GM18526 (cell line): ENCODE results near the gene PLEKHG2.

ENCODE experiments used
- POLR2A ChIP-seq: IDR thresholded peaks from 3 replicates; pipeline ENCODE4 v1.6.1; 2011; ENCODE audit not compliant: insufficient read length; ENCODE audit errors: extremely low read depth

PLEKHG2 gene

DNA sequence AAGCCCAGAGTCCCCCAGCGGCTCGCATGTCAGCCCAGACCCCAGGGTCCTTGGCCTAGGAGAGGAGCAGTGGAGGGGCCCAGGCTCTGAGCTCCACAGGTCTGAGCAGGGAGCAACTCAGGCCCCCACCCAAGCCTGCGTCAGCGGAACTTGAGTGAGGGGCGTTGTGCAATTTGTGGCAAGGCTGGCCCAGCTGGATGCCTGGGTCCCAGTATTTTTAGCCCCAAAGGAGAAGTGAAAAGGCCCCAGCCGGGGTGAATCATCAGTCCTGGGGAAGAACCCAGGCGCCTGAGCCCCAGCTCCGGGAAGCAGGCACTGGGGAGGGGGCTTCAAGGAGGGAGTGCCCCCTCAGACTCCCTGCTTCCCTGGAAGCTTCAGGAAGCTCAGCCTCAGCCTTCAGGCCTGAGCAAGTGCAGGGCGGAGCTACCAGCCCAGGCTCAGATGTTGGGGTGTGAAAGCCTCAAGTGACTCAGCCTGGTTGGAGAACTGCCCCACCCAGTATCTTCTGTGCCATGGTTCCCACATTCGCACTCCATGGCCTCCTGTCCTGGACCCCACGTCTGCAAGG is 14.1 kb upstream of the PLEKHG2 start:
- peak; percentile 23 for TF ChIP-seq POLR2A

DNA sequence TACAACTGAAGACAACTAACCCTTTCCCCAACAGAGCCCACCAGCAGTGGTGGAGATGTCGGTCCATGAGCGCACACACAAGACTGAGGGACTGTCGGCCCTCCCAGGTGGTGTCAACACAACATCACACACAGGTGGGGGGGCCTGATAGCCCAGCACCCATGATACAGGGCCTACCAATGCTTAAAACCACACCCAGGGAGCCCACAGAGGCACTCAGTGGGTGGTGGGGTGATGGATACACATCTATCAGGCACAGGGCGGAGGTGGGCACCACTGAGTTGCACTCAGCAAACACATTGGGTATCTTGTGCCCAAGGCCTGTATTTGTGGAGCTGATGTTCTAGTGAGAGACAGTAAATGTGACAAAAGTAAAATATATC is 12.8 kb upstream of the PLEKHG2 start:
- TF ChIP-seq POLR2A = no peak

DNA sequence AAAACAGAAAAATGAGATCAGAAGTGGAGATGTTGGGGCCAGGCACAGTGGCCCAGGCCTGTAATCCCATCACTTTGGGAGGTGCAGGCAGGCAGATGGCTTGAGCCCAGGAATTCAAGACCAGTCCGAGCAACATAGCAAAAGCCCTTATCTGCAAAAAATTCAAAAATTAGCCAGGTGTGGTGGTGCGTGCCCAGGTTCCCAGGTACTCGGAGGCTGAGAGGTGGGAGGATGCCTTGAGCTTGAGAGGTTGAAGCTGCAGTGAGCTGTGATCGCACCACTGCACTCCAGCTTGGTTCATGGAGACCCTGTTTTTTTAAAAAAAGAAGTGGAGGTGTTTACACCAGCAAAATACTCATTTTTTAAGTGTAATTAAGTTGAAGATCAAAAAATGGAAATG is 12.4 kb upstream of the PLEKHG2 start:
- no peak for TF ChIP-seq POLR2A

DNA sequence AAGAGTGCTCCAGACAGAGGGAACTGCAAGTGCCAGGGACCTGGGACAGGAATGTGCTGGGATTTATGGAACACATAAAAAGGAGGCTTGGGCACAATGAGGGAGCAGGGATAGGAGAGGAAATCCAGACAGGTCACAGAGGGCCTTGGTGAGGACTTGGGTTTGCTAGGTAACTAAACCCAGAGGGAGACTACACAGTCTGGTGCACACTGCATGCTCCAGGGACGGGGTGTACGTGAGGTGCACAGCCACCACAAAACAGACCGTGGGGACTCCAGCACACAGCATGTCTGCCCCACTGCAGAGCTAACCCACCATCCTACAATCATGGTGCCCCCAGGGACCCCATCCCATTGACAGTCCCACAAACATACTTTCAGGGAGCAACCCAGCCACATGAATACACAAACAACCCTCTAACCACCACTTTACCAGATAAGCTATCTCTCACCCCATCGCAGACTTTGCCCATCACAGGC is 11.4 kb upstream of the PLEKHG2 start:
- no peak for TF ChIP-seq POLR2A

DNA sequence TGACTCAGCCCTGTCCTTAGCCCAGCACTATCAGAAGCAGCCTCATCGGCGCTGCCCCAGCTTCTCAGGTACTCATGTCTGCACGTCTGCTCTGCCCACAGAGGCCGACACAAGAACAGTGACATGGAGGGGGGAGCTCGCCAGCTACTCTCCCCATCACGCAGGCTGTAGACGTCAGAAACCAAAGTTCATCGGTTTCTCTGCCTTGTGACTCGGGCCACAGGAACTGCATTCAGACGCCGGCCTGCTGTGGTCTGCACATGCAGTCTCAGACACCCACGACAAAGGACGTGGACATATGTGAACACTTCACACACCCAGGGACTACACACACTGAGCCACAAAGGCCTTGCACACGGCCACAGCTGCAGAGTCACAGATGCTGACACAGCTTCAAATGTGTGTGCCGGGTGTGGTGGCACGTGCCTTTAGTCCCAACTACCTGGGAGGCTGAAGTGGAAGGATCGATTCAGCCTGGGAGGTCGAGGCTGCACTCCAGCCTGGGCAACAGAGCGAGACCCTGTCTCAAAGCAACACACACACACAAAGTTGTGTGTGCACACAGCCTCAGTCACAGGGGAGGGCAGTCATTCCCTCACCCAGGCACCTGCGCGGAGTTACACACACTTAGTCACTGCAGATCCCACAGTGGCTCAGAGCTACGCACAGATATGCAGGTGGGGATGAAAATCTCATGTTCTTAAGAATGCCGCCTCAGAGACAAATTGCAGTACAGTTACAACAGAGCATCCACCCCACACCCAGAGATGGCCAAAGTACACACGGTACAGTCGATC is 10.7 kb upstream of the PLEKHG2 start:
- peak; percentile 55 for TF ChIP-seq POLR2A

DNA sequence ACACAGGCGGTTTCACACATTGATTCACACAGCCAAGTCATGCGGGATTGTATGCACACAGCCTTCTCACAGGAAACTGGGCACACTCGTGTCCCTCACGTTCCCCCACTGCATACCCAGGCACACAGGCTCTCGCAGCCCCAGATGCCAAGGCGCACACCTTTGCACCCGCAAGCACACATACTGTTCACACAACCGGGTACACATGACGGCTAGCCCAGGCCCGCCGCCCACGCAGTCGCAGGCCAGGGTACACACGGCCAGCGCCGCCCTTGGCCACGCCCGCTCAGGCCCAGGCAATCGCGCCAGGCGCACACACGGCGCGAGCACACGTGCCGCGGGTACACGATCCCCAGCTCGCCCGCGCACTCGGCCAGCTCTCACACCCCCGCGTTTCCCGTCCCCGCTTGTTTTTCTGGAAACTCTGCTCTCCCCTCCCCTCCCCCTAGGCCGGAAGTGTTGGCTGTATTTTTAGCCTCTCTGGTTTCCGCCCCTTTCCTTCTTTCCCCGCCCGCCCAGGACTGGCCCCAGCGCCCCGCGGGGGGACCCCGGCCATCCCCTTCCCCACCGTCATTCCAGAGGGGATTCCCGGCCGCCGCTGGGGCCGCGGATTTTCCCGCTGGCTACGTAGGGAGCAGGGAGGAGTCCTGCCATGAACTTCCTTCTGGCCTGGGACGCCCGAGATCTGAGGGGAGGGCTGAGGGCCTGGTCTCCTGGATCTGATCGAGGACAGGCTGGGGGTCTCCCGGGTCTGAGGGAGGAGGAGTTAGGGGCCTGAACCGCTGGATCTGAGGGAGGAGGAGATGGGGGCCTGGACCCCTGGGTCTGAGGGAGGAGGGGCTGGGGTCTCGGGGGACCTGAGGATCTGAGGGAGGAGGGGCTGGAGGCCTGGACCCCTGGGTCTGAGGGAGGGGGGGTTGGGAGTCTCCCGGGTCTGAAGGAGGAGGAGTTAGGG is 9.8 kb upstream of the PLEKHG2 start:
- TF ChIP-seq POLR2A = peak; percentile 60

DNA sequence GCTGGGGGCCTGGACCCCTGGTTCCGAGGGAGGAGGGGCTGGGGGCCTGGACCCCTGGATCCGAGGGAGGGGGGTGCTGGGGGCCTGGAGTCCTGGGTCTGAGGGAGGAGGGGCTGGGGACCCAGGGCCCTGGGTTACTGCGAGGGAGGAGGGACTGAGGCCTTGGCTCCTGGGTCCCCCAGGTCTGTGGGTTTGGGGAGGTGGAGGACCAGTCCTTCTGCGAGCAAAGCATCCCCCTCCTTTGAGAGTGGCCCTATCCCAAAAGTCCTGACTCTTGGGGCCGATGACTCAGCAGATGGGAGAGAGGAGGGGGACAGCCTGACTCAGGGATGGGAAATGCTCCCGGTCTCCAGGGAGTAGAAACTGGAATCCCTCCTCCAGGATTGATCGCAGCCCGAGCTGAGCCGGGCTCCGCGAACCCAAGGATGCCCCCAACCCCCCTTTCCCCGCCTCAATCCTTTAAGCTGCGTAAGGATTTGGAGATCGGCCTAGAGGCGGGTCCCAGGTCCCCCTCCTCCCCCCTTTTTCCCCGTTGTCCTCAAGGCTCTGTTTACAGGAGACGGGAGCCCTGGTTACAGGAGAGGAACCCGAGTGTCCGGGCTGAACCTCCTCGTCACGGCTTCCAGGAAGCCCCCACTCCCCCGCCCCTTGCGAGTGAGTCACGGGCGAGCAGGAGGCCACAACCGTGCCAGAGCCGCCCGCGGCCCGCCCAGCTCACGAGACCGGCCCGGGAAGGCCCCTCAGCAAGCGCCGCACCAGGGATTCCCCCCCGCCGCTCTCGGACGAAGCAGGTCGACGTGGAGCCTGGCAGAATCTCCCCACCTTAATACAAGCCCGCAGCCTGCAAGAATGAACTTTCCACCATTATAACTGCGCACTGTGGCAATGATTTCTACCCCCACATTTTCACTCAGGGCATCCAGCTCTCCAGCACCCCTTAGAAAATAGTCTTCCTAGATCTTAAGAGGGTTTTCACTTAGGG is 8.8 kb upstream of the PLEKHG2 start:
- peak; percentile 53 for TF ChIP-seq POLR2A

DNA sequence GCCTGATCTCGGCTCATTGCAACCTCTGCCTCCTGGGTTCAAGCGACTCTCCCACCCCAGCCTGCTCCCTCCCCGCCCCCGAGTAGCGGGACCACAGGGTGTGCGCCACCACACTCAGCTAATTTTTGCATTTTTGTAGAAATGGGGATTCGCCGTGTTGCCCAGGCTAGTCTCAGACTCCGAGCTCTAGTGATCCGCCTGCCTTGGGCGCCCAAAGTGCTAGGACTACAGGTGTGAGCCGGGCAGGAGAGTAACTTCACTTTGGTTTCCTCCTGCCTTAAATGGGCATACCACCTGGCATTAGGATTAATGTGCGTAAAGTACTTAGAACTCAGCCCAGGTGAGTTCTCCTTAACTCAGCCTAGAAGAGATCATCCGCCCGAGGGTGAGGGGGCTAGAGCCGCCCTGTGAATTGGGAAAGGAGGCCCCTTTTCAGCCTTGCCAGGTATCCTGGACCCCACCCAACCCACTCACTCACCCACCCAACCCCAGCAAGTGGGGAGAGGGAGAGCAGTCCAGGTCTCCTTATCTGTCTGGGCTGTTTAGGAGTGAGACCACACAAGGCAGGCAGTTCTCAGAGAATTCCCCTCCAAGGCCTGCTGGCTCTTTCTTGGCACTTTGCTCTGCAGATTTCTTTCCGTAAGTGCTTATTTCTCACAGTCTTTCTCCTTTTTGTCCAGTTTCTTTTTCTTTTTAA is 7.1 kb upstream of the PLEKHG2 start:
- peak; percentile 10 for TF ChIP-seq POLR2A

DNA sequence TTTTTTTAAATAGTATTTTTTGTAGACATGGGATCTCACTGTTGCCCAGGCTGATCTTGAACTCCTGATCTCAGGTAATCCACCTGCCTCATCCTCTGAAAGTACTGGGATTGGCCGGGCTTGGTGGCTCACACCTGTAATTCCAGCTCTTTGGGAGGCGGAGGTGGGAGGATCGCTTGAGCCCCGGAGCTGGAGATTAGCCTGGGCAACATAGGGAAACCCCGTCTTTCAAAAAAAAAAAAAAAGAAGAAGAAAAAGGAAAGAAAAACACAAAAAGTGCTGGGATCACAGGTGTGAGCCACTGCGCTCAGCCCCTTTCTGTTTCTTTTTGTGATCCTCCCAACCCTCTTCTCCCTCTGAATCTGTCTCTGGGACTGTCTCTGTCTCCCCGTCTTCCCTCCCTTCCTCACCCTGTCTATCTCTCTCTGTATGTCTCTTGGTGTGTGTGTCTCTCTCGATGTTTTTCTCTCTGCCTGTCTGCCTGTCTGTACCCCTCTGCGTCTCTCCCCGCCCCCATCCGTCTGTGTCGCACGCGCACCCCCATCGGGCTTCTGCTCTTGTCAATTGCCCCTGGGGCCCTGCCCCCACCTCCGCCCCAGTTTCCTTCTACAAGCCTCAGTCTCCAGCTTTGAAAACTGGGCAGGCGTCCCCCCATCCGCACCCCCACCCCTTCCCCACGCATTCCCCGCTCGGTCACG is 6.4 kb upstream of the PLEKHG2 start:
- no peak for TF ChIP-seq POLR2A

DNA sequence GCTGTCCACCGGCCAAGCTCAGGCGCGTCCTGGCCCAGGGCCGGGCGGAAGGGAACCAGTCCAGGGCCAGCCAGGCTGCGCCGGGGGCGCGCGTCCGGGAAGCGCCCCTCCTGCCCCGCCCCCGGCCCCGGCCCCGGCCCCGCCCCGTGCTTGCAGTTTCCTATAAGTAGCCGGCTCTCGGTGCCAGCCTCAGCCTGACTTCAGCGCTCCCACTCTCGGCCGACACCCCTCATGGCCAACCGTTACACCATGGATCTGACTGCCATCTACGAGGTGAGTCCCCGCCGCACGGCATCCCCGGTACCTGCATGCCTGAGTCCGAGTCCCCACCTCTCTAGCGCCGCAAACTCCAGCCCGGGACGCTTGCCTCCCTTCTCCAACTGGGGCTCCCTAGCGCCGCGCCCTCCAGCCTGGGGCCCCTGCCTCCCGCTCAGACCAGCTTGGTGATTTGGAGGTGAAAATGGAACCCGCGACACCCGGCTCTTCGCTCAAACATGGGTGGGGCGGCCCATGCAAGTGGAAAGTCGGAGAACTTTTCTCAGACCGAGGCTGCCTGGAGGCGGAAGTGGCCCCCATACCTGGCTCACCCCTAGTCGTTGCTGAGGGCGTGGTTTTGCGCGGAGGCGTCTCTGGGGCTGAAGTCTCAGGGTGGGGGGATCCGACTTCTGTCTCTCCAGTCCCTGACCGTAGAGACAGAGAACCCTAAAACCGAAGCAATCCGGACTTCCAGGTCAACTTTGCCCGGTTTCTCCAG is 5.6 kb upstream of the PLEKHG2 start, which contains the start of gene ZFP36:
Gene ZFP36 (plus strand): TSS at position 192 of the 754 bp plus-strand sequence. CDS start 58 bp downstream, at position 250.
- peak; percentile 100 for TF ChIP-seq POLR2A

DNA sequence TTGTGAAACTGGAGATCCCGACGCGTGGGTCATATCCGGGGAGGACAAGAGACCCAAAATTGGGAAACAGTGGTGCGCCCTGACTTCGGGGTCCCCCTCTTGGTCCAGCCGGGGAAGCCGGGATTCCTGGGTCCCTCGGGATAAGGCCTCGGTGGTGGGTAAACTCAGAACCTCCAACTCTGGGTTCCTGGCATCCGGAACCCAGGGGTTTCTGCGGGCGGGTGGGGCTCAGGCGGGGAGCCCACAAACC is 5.1 kb upstream of the PLEKHG2 start:
- TF ChIP-seq POLR2A = no peak

DNA sequence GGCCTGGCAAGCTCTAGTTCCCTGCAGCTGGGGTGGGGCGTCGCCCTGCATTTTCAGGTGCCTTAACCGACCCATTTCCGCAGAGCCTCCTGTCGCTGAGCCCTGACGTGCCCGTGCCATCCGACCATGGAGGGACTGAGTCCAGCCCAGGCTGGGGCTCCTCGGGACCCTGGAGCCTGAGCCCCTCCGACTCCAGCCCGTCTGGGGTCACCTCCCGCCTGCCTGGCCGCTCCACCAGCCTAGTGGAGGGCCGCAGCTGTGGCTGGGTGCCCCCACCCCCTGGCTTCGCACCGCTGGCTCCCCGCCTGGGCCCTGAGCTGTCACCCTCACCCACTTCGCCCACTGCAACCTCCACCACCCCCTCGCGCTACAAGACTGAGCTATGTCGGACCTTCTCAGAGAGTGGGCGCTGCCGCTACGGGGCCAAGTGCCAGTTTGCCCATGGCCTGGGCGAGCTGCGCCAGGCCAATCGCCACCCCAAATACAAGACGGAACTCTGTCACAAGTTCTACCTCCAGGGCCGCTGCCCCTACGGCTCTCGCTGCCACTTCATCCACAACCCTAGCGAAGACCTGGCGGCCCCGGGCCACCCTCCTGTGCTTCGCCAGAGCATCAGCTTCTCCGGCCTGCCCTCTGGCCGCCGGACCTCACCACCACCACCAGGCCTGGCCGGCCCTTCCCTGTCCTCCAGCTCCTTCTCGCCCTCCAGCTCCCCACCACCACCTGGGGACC is 4.6 kb upstream of the PLEKHG2 start:
- peak; percentile 32 for TF ChIP-seq POLR2A
